Body of pancreas (tissue), 4 donors: ENCODE results near the gene GLI1. TPM values are rescaled to one million over a fixed set of nuclear protein-coding genes. Genes with fewer than 3 reads are reported as not detected.

ENCODE experiments used
- ATAC-seq: fragments of 150-250 bp; one replicate; pipeline ENCODE4 v1.9.1; 2016
- DNase-seq, 4 donors: peaks; one replicate each; pipeline ENCODE4 v3.0.0-alpha.2; 2019
- H3K27ac ChIP-seq, 4 donors: fragments of 200-600 bp; sonication (generic); 1 replicate in 3 of 4; 2 replicates in 1 of 4; pipeline versions ENCODE4 v1.5.1 to v1.6.1; 2016 to 2019; ENCODE audit warnings: mild to moderate bottlenecking in 1 of 4, mixed read lengths in 1 of 4, moderate library complexity in 1 of 4
- H3K27me3 ChIP-seq, 2 donors: fragments of 200-600 bp; sonication (generic); one replicate each; pipeline ENCODE4 v1.6.0; 2016; ENCODE audit warnings: mild to moderate bottlenecking in 1 of 2
- H3K36me3 ChIP-seq, 2 donors: fragments of 200-600 bp; sonication (generic); replicated peaks in 1 of 2; 2 replicates each; pipeline ENCODE4 v1.5.1; 2016; ENCODE audit warnings: low read depth in 2 of 2; ENCODE audit not compliant: insufficient read depth in 1 of 2
- H3K4me1 ChIP-seq: fragments of 200-600 bp; sonication (generic); one replicate; pipeline ENCODE4 v1.6.0; 2016
- H3K4me3 ChIP-seq, 2 donors: fragments of 200-600 bp; sonication (generic); 1 replicate in 1 of 2; 2 replicates in 1 of 2; pipeline ENCODE4 v1.5.1; 2016 to 2019
- H3K9me3 ChIP-seq, 3 donors: fragments of 200-600 bp; sonication (generic); 1 replicate in 2 of 3; 2 replicates in 1 of 3; pipeline ENCODE4 v1.5.1; 2016
- POLR2A ChIP-seq, 3 donors: fragments of 450-650 bp; IDR thresholded peaks; one replicate each; pipeline ENCODE4 v1.6.1; 2016; ENCODE audit warnings: antibody characterized with exemption in 3 of 3, mild to moderate bottlenecking in 2 of 3
- WGBS, 2 donors: methylation state at CpG; one replicate each; pipeline ENCODE4 v1.1.5; 2017; 5-methylcytosine and 5-hydroxymethylcytosine counted together
- intact Hi-C: fragments of 100-400 bp; cut with DNase I; formaldehyde crosslinking; loops from one replicate; pipeline ENCODE4 v1.15.1; 2023
- microRNA counts, 2 donors: library from miRNA; unstranded; fragments of <30 nt; microRNA quantifications; one replicate each; lab custom pipeline; 2017
- microRNA-seq, 2 donors: library from miRNA; unstranded; fragments of <30 nt; microRNA quantifications; one replicate each; pipeline ENCODE4, GENCODE V29; 2016; ENCODE audit warnings: borderline number of aligned reads in 2 of 2, borderline replicate concordance in 2 of 2
- small RNA-seq: library from RNA; depleted of rRNA; stranded (forward); fragments of <200 nt; gene quantifications from one replicate; pipeline ENCODE3, GENCODE V24; 2016
- total RNA-seq, 2 donors: library from RNA; depleted of rRNA; stranded (reverse); fragments of >200 nt; gene quantifications; one replicate each; pipeline ENCODE4 v1.1.0, GENCODE V29; 2016
- TF ChIP-seq, protein P1 (sequence below), 7 experiments: fragments of 450-650 bp in 4 of 7; fragments of 200-600 bp in 3 of 7; sonication (generic) in 3 of 7; IDR thresholded peaks; one replicate each; pipeline ENCODE4 v1.5.1; 2016 to 2019; ENCODE audit warnings: antibody characterized with exemption in 7 of 7

The GLI1 gene
- total RNA-seq, 2 donors from 2014 or later = 1.0 TPM; not detected in 1

DNA sequence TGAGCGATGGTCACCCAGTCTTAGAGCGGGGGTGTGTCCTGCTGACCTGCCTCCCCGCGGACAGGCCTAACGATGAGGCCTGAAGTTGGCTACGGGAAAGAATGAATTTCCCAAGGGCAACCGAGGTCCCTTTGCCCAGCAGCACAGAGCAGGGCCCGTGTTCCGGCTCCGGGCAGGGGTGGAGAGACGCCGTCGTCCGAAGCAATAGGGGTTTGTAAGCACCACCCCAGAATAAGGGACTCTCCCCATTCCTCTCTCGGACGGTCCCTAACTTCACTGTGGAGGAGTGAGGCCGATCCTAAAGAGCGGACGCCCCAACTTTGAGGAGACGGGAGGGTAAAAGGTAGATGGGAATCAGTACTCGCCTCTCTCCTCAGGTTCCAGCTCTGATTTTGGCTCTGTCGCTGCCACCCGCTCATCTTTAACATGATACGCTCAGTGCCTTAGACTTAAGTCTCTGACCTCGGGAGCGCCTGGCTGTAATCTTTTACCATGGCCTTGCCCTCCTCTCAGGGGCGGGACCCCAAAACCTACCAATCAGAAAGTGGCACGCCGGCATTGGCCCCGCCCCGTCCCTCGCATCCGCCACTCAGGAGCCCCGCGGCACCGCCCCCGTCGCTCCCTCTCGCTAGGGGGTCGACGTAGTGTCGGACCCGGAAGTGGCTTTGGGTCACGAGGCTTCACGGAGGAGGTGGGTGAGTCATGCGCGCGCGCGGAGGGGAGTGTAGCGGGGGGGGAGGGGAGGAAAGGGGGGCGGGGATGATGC lies 60.7 kb downstream of the GLI1 start, which contains the start of gene DDIT3:
Gene DDIT3, minus strand, starts transcription at position 462 of the 766 bp plus-strand sequence. CDS start 3,108 bp downstream, outside the sequence.
- peaks cover 71% of the 10 kb centered on the region for H3K4me1 ChIP-seq
- peak within 1 kb of the TSS; percentile 35 to 94 for H3K4me3 ChIP-seq
- WGBS, 2 donors = 0% methylated on average over 41 to 52 of the region's 52 CpGs
- H3K36me3 ChIP-seq = peaks cover 0 to 16% of the 10 kb centered on the region in 2 donors
- no peaks in the 10 kb centered on the region for H3K27me3 ChIP-seq
- intact Hi-C loops = no loop called here
- no peaks in the 10 kb centered on the region for H3K9me3 ChIP-seq
- TF ChIP-seq POLR2A (IDR thresholded peaks at IDR 0.05) = peak; percentile 99 to 100 (median 100)
- TF ChIP-seq, protein P1, sequence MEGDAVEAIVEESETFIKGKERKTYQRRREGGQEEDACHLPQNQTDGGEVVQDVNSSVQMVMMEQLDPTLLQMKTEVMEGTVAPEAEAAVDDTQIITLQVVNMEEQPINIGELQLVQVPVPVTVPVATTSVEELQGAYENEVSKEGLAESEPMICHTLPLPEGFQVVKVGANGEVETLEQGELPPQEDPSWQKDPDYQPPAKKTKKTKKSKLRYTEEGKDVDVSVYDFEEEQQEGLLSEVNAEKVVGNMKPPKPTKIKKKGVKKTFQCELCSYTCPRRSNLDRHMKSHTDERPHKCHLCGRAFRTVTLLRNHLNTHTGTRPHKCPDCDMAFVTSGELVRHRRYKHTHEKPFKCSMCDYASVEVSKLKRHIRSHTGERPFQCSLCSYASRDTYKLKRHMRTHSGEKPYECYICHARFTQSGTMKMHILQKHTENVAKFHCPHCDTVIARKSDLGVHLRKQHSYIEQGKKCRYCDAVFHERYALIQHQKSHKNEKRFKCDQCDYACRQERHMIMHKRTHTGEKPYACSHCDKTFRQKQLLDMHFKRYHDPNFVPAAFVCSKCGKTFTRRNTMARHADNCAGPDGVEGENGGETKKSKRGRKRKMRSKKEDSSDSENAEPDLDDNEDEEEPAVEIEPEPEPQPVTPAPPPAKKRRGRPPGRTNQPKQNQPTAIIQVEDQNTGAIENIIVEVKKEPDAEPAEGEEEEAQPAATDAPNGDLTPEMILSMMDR (IDR thresholded peaks at IDR 0.05) = peak in 1 of 7 experiments; percentile 5
- H3K27ac ChIP-seq = peak within 1 kb of the TSS; percentile 95 to 99 (median 98)
- DNase-seq = peak; percentile 100
- peak; percentile 81 for ATAC-seq

DNA sequence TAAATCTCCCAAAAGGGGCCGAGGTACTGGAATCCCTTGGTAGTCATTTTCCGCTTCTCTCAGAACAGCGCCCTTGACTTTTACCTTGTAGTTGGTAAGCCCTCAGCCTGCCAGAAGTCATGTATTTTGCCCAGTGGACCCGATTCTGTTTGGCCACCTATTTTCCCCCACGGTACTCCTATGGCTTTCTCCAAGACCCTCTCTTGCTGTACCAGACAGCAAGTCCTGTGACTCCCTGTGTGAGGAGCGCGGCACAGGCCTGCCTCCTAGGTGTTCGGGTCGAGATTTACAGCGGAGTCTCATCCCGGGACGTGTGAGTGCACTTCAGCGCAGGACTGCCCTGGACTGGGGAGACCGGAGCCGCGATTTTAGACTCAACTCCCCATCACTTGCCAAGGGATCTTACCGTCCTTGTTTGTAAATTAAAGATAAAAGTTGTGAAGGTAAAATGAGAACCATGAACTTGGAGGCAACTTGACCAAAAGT lies 62.0 kb downstream of the GLI1 start:
- Histone ChIP-seq H3K27me3 (no peaks in the 10 kb centered on the region), H3K4me3 (no peak overlapping the region), H3K27ac (peak overlapping the region; percentile 95 to 99 (median 98)), H3K4me1 (peaks cover 73% of the 10 kb centered on the region), H3K9me3 (no peaks in the 10 kb centered on the region), H3K36me3 (peaks cover 0 to 9% of the 10 kb centered on the region in 2 donors)
- intact Hi-C loops = no loop called here
- ATAC-seq (no peak), DNase-seq (peak; percentile 51 to 59 (median 54))
- TF ChIP-seq, protein P1 (IDR thresholded peaks at IDR 0.05) = peak in 1 of 7 experiments; percentile 1
- no peak for TF ChIP-seq POLR2A (IDR thresholded peaks at IDR 0.05)
- 30 to 33% methylated on average over 17 of the region's 17 CpGs for WGBS, 2 donors

MicroRNAs encoded within 50 kb of the gene (microRNA counts, 767-probe panel; counts per million panel counts)
- 0 to 736 counts per million in 2 donors for microRNA hsa-miR-616-3p (lab: Ali Mortazavi, UCI)

Small RNAs within 50 kb of the gene (microRNA-seq; reads per million reads assigned to microRNA genes)
- gene MIR616 = 0.47 to 1.3 reads per million in 2 donors
- 0.47 to 0.90 reads per million in 2 donors for gene MIR6758

Small RNAs within 50 kb of the gene (small RNA-seq; reads per million reads assigned to genes)
- gene MIR616 (not detected), gene RNU6-879P (not detected)

Other genes with a start within 250 kb of the GLI1 start
- 1 to 10 TPM; 2.9 to 4.6 TPM for gene NXPH4, start 243.0 kb upstream of the GLI1 start, total RNA-seq
- 10 to 100 TPM; 47.7 to 77.5 TPM for gene SHMT2, start 230.1 kb upstream of the GLI1 start, total RNA-seq
- gene STAC3, start 208.6 kb upstream of the GLI1 start, total RNA-seq = 1 to 10 TPM in 1 of 2 donors, under 1 TPM in 1; 0.78 to 2.0 TPM
- gene R3HDM2, start 28.7 kb upstream of the GLI1 start, total RNA-seq = 10 to 100 TPM; 16.1 to 41.9 TPM
- gene INHBC, start 25.0 kb upstream of the GLI1 start, total RNA-seq = not detected
- gene INHBE, start 4.5 kb upstream of the GLI1 start, total RNA-seq = not detected
- 10 to 100 TPM in 1 of 2 donors, not detected in 1; 18.9 TPM for gene ARHGAP9, start 20.1 kb downstream of the GLI1 start, total RNA-seq
- gene MARS1, start 28.3 kb downstream of the GLI1 start, total RNA-seq = 100 to 1,000 TPM in 1 of 2 donors, 10 to 100 TPM in 1; 61.7 to 103 TPM
- 10 to 100 TPM in 1 of 2 donors, 1 to 10 TPM in 1; 7.3 to 12.7 TPM for gene DDIT3, start 60.7 kb downstream of the GLI1 start, total RNA-seq
- gene MBD6, start 63.0 kb downstream of the GLI1 start, total RNA-seq = 10 to 100 TPM; 22.7 to 30.6 TPM
- gene DCTN2, start 87.4 kb downstream of the GLI1 start, total RNA-seq = 10 to 100 TPM; 80.1 to 89.2 TPM
- gene KIF5A, start 90.3 kb downstream of the GLI1 start, total RNA-seq = 1 to 10 TPM in 1 of 2 donors, under 1 TPM in 1; 0.33 to 1.3 TPM
- 10 to 100 TPM; 12.2 to 48.0 TPM for gene PIP4K2C, start 131.4 kb downstream of the GLI1 start, total RNA-seq
- gene DTX3, start 145.0 kb downstream of the GLI1 start, total RNA-seq = 10 to 100 TPM in 1 of 2 donors, 1 to 10 TPM in 1; 4.6 to 12.2 TPM
- gene ARHGEF25, start 151.7 kb downstream of the GLI1 start, total RNA-seq = 10 to 100 TPM; 10.1 to 10.9 TPM
- gene B4GALNT1, start 173.4 kb downstream of the GLI1 start, total RNA-seq = under 1 TPM in 1 of 2 donors, not detected in 1; 0.78 TPM
- gene OS9, start 234.3 kb downstream of the GLI1 start, total RNA-seq = 100 to 1,000 TPM; 167 to 213 TPM